SKM-1 treated with dmso at 0.1 percent for 144 hours (cell line): ENCODE data around the gene CLDN11.
A peak's percentile ranks its signal among the peaks of the same experiment; 100 is the strongest.

Experiments
- DNase-seq: peaks from one replicate; lab custom pipeline; 2025; ENCODE audit not compliant: unreplicated experiment; lab: John Stamatoyannopoulos, UW

The CLDN11 gene

GRCh38 chr3:170418422-170419398 lies at the start of gene CLDN11:
Gene CLDN11, plus strand, starts transcription at chr3:170418868. Its CDS starts 199 bp downstream, at chr3:170419067.
- no peak for DNase-seq

GRCh38 chr3:170368921-170369320 lies 49.7 kb upstream of the CLDN11 start:
- no peak for DNase-seq

- DNase-seq, result no peak
Observed at GRCh38 chr3:170372190-170372879, 46.3 kb upstream of the CLDN11 start.

- no peak for DNase-seq
Observed at GRCh38 chr3:170383567-170383966, 35.1 kb upstream of the CLDN11 start.

GRCh38 chr3:170386468-170386867 lies 32.2 kb upstream of the CLDN11 start:
- no peak for DNase-seq

GRCh38 chr3:170387950-170388349 lies 30.7 kb upstream of the CLDN11 start:
- DNase-seq, result peak; percentile 15

GRCh38 chr3:170391108-170391507 lies 27.6 kb upstream of the CLDN11 start:
- no peak for DNase-seq

GRCh38 chr3:170397685-170398084 lies 21.0 kb upstream of the CLDN11 start:
- DNase-seq, result no peak

GRCh38 chr3:170405101-170405500 lies 13.6 kb upstream of the CLDN11 start:
- DNase-seq, result no peak

GRCh38 chr3:170410428-170411029 lies 8.1 kb upstream of the CLDN11 start:
- DNase-seq, result peak; percentile 17

GRCh38 chr3:170413291-170413690 lies 5.4 kb upstream of the CLDN11 start:
- no peak for DNase-seq

- DNase-seq, result peak; percentile 51
Observed at GRCh38 chr3:170414202-170414663, 4.4 kb upstream of the CLDN11 start.

- DNase-seq, result no peak
Observed at GRCh38 chr3:170417090-170417489, 1.6 kb upstream of the CLDN11 start.

- no peak for DNase-seq
Observed at GRCh38 chr3:170419557-170420087, 954 bp downstream of the CLDN11 start.

- no peak for DNase-seq
Observed at GRCh38 chr3:170420307-170420821, 1.7 kb downstream of the CLDN11 start.

- DNase-seq, result no peak
Observed at GRCh38 chr3:170421111-170421641, 2.5 kb downstream of the CLDN11 start.

GRCh38 chr3:170421758-170422157 lies 3.1 kb downstream of the CLDN11 start:
- no peak for DNase-seq

- DNase-seq, result no peak
Observed at GRCh38 chr3:170423001-170423615, 4.4 kb downstream of the CLDN11 start.

- DNase-seq, result no peak
Observed at GRCh38 chr3:170424879-170425278, 6.2 kb downstream of the CLDN11 start.

- no peak for DNase-seq
Observed at GRCh38 chr3:170425491-170426239, 7.0 kb downstream of the CLDN11 start.
